K562 (cell line): Measurements from ENCODE around the gene SAT2. TPM values are rescaled to one million over a fixed set of nuclear protein-coding genes. Genes with fewer than 3 reads are reported as not detected.

Source experiments
- ATAC-seq: fragments of 200-7000 bp; cut with Tn5 transposase; 3 replicates; pipeline ENCODE4 v1.9.1; 2020; ENCODE audit warnings: moderate library complexity
- BruUV-seq: library from RNA; stranded (reverse); fragments of 400-500 nt; replicated peaks from 2 replicates; lab custom pipeline; 2021; lab: Mats Ljungman, UMichigan
- CTCF ChIA-PET: fragments of 300-600 bp; formaldehyde crosslinking; extraction: SDS; loops from one replicate; lab custom pipeline; 2021; ENCODE audit warnings: low intra/inter-chr PET ratio; lab: Yijun Ruan, JAX
- POLR2A ChIA-PET: fragments of 300-600, 350-650 bp; sonication (Branson Sonifier 250); formaldehyde crosslinking; extraction: SDS; loops from one replicate; lab custom pipeline; 2021; ENCODE audit warnings: antibody characterized with exemption, inconsistent platforms; lab: Yijun Ruan, JAX
- DNase-seq, 4 experiments: peaks; one replicate each; pipeline versions ENCODE4 v3.0.0 to v3.0.0-alpha.2; 2011 to 2018; ENCODE audit warnings: low spot score in 3 of 4, mixed read lengths in 3 of 4; ENCODE audit errors: extremely low read depth in 1 of 4
- FAIRE-seq: peaks from 2 replicates; lab custom pipeline; 2011; peaks lifted over from hg19 to GRCh38; lab: Jason Lieb, UNC
- H2AFZ ChIP-seq: 2 replicates; pipeline ENCODE4 v1.6.0; 2011; ENCODE audit warnings: low read depth, low read length, control low read depth, inconsistent platforms
- H3K27ac ChIP-seq: fragments of 200-600 bp; 3 replicates; pipeline ENCODE4 v1.8.0; 2011; ENCODE audit warnings: low read depth, mild to moderate bottlenecking, control low read depth, inconsistent platforms, low read length, moderate library complexity, mixed read lengths; ENCODE audit errors: extremely low read depth
- H3K27me3 ChIP-seq, 2 experiments: fragments of 300-600 bp in 1 of 2; 2 replicates in 1 of 2; 3 replicates in 1 of 2; pipeline versions ENCODE4 v1.6.0 to v1.8.0; 2011; ENCODE audit warnings: inconsistent platforms in 2 of 2, low read length in 2 of 2, mild to moderate bottlenecking in 1 of 2, mixed read lengths in 1 of 2, moderate library complexity in 1 of 2; ENCODE audit not compliant: control insufficient read depth in 2 of 2, insufficient read depth in 2 of 2
- H3K36me3 ChIP-seq: fragments of 300-600 bp; 3 replicates; pipeline ENCODE4 v1.8.0; 2011; ENCODE audit warnings: mild to moderate bottlenecking, low read length, inconsistent platforms; ENCODE audit not compliant: control insufficient read depth, insufficient read depth
- H3K4me1 ChIP-seq, 2 experiments: fragments of 200-600 bp in 1 of 2; replicated peaks in 1 of 2; 2 replicates in 1 of 2; 3 replicates in 1 of 2; pipeline versions ENCODE4 v1.5.1 to v1.8.0; 2011; ENCODE audit warnings: inconsistent platforms in 2 of 2, low read length in 2 of 2, mild to moderate bottlenecking in 1 of 2, mixed read lengths in 1 of 2, moderate library complexity in 1 of 2; ENCODE audit not compliant: control insufficient read depth in 2 of 2, insufficient read depth in 2 of 2
- H3K4me2 ChIP-seq: 2 replicates; pipeline ENCODE4 v1.6.1; 2011; ENCODE audit warnings: low read length, control low read depth, inconsistent platforms, mixed read lengths; ENCODE audit not compliant: insufficient read depth
- H3K4me3 ChIP-seq: fragments of 200-600 bp; sonication (generic), shearing (Covaris generic); 2 replicates; pipeline ENCODE4 v1.5.1; 2016; ENCODE audit warnings: control low read depth, inconsistent platforms
- H3K79me2 ChIP-seq: fragments of 200-600 bp; 3 replicates; pipeline ENCODE4 v1.8.0; 2011; ENCODE audit warnings: low read length, inconsistent platforms; ENCODE audit not compliant: control insufficient read depth, insufficient read depth
- H3K9ac ChIP-seq, 2 experiments: 2 replicates each; pipeline versions ENCODE4 v1.6.0 to v1.6.1; 2011; ENCODE audit warnings: low read depth in 2 of 2, low read length in 2 of 2, control low read depth in 1 of 2, inconsistent platforms in 1 of 2, mild to moderate bottlenecking in 1 of 2, mixed read lengths in 1 of 2; ENCODE audit not compliant: insufficient read depth in 1 of 2
- H3K9me1 ChIP-seq: one replicate; pipeline ENCODE4 v1.6.0; 2011; ENCODE audit warnings: inconsistent platforms, mild to moderate bottlenecking, low read length, moderate library complexity; ENCODE audit not compliant: control insufficient read depth, insufficient read depth
- H3K9me3 ChIP-seq: replicated peaks from 2 replicates; pipeline ENCODE4 v1.5.1; 2011; ENCODE audit warnings: low read depth, low read length, inconsistent platforms; ENCODE audit not compliant: control insufficient read depth, insufficient read depth
- H4K20me1 ChIP-seq: replicated peaks from 2 replicates; pipeline ENCODE4 v1.6.1; 2011; ENCODE audit warnings: low read length, inconsistent platforms, mixed read lengths; ENCODE audit not compliant: control insufficient read depth, insufficient read depth
- GTF2E2 ChIP-seq: fragments of 200-800 bp; sonication (Bioruptor generic); IDR thresholded peaks from 2 replicates; pipeline ENCODE4 v1.6.1; 2016; ENCODE audit warnings: missing genetic modification characterization, missing compliant biosample characterization
- HDAC3 ChIP-seq: fragments of 450-650 bp; IDR thresholded peaks from 2 replicates; pipeline ENCODE4 v1.6.1; 2018; ENCODE audit warnings: borderline replicate concordance, mild to moderate bottlenecking, moderate library complexity; ENCODE audit not compliant: partially characterized antibody
- JUND ChIP-seq, 2 experiments: IDR thresholded peaks; 2 replicates in 1 of 2; 3 replicates in 1 of 2; pipeline ENCODE4 v1.6.1; 2011; ENCODE audit warnings: borderline replicate concordance in 2 of 2, low read depth in 2 of 2, low read length in 2 of 2, improper control_type of control experiment in 1 of 2, missing biosample characterization in 1 of 2, missing genetic modification characterization in 1 of 2, missing genetic modification reagents in 1 of 2
- LCOR ChIP-seq: sonication (generic); formaldehyde crosslinking; IDR thresholded peaks from 2 replicates; pipeline ENCODE4 v1.8.0; 2022; ENCODE audit warnings: mild to moderate bottlenecking, missing genetic modification reagents
- MECOM ChIP-seq: fragments of 250-450 bp; sonication (Bioruptor Pico); IDR thresholded peaks from 2 replicates; pipeline ENCODE4 v1.8.0; 2022; ENCODE audit warnings: inconsistent platforms
- MED1 ChIP-seq: sonication (generic); formaldehyde crosslinking; IDR thresholded peaks from 2 replicates; pipeline ENCODE4 v1.8.1; 2023; ENCODE audit warnings: missing genetic modification reagents, borderline replicate concordance
- OTX1 ChIP-seq: fragments of 450-650 bp; formaldehyde crosslinking; IDR thresholded peaks from 2 replicates; pipeline ENCODE4 v1.4.0; 2022; ENCODE audit warnings: mild to moderate bottlenecking
- REST ChIP-seq, 2 experiments: fragments of 450-650 bp; formaldehyde crosslinking in 1 of 2; IDR thresholded peaks; 2 replicates each; pipeline versions ENCODE4 v1.4.0 to v1.6.1; 2014 to 2020; ENCODE audit warnings: mild to moderate bottlenecking in 2 of 2, borderline replicate concordance in 1 of 2, low read depth in 1 of 2
- TEAD4 ChIP-seq, 2 experiments: sonication (generic) in 1 of 2; formaldehyde crosslinking in 1 of 2; IDR thresholded peaks; 2 replicates each; pipeline versions ENCODE4 v1.6.1 to v1.8.0; 2012 to 2022; ENCODE audit warnings: borderline replicate concordance in 1 of 2, inconsistent platforms in 1 of 2, low read length in 1 of 2, mild to moderate bottlenecking in 1 of 2, missing genetic modification reagents in 1 of 2
- WGBS: fragments of 100-300 bp; shearing (Covaris generic); methylation state at CpG from one replicate; pipeline ENCODE4 v1.1.6; 2016; ENCODE audit warnings: low coverage, mixed read lengths; ENCODE audit not compliant: insufficient coverage; ENCODE audit errors: missing lambda C conversion rate; 5-methylcytosine and 5-hydroxymethylcytosine counted together
- in situ Hi-C: fragments of 300-500 bp; cut with MboI; formaldehyde crosslinking; loops from 4 replicates; pipeline ENCODE4 v1.15.0; 2018; ENCODE audit warnings: inconsistent platforms, mixed read lengths
- intact Hi-C: fragments of 100-400 bp; cut with micrococcal nuclease; formaldehyde crosslinking; loops from 2 replicates; pipeline ENCODE4 v1.14.2; 2022
- polyA plus RNA-seq, 8 experiments: library from polyadenylated mRNA; depleted of rRNA in 4 of 8; stranded (reverse) in 5 of 8; unstranded in 3 of 8; fragments of >200 nt; fragmentation: Nextera tagmentation in 2 of 8; fragmentation: Illumina TruSeq in 1 of 8; extraction: Ambion mirVana in 2 of 8; extraction: Trizol in 1 of 8; gene quantifications; 2 replicates each; pipeline versions ENCODE4 v1.2.1 to v1.2.3, GENCODE V29; 2011 to 2014; ENCODE audit warnings: inconsistent platforms in 1 of 8, missing spikeins in 1 of 8
- total RNA-seq, 7 experiments: library from RNA; depleted of rRNA in 6 of 7; stranded (reverse); fragments of >200 nt in 6 of 7; fragmentation: Illumina TruSeq in 2 of 7; extraction: Trizol in 2 of 7; gene quantifications; 2 replicates each; pipeline versions ENCODE4 v1.2.1 to v1.2.3, GENCODE V29; 2011 to 2021; ENCODE audit warnings: low replicate concordance in 1 of 7

Gene SAT2
- total and polyA plus RNA-seq, 9 of the 15 experiments (the other 6 are each of a cell fraction or from before 2014, with no cell fraction given), result 2.0 to 8.0 (median 5.3) TPM

GRCh38 chr17:7579001-7579833, 48.4 kb downstream of the SAT2 start, which contains the start of gene CD68:
TSS of gene CD68 (plus strand) at chr17:7579638. CDS start at chr17:7579678, 40 bp downstream.
- Histone ChIP-seq H3K36me3 (peaks cover 52% of the 10 kb centered on the region), H3K79me2 (peaks cover 75% of the 10 kb centered on the region), H3K9me3 (no peaks in the 10 kb centered on the region), H3K9me1 (peaks cover 9% of the 10 kb centered on the region), H3K4me1 (peaks cover 52 to 57% of the 10 kb centered on the region in 2 experiments), H3K4me3 (peak within 1 kb of the TSS; percentile 42), H3K27me3 (no peaks in the 10 kb centered on the region), H3K9ac (peak within 1 kb of the TSS; percentile 74 to 92), H3K4me2 (peak within 1 kb of the TSS; percentile 90), H2AFZ (0 out of 2 replicates have a peak within 1 kb of the TSS, but pooled peaks have one; percentile 9), H4K20me1 (peaks cover 38% of the 10 kb centered on the region), H3K27ac (peak within 1 kb of the TSS; percentile 81)
- CTCF ChIA-PET, result no interaction called here
- ATAC-seq, result peak; percentile 71
- 0% methylated on average over 4 of the region's 7 CpGs for WGBS
- no TSS peak for BruUV-seq
- POLR2A ChIA-PET, result interaction anchor here (0.6 to 1.9 kb wide), 9 partner anchors 10 to 802 kb away, joined by 3 to 6 read pairs (median 3); partner anchors contain the start of genes ATP1B2, POLR2A, SOX15 and TMEM256
- FAIRE-seq, result peak; percentile 92
- peak in 2 of 4 experiments; percentile 68 to 83 for DNase-seq
- in situ Hi-C loops (no loop called here), intact Hi-C loops (no loop called here)
- TF ChIP-seq MECOM (CRISPR knock-in tag), result no peak
- no peak for TF ChIP-seq HDAC3
- no peak; the same call in 1 of the 2 replicates for TF ChIP-seq OTX1 (CRISPR knock-in tag)
- TF ChIP-seq TEAD4 (IDR thresholded peaks at IDR 0.05; ENCODE audit: low read length), result no peak; the same call in 1 of the 2 replicates
- no peak for TF ChIP-seq TEAD4 (CRISPR knock-in tag; IDR thresholded peaks at IDR 0.05; ENCODE audit: borderline replicate concordance)
- no peak for TF ChIP-seq REST (IDR thresholded peaks at IDR 0.05; ENCODE audit: borderline replicate concordance)
- TF ChIP-seq REST (CRISPR knock-in tag; IDR thresholded peaks at IDR 0.05; ENCODE audit: low read depth), result no peak
- TF ChIP-seq GTF2E2 (tag), result no peak
- TF ChIP-seq MED1, result no peak
- peak; percentile 56; the same call in 1 of the 2 replicates for TF ChIP-seq LCOR (CRISPR knock-in tag)
- TF ChIP-seq JUND (IDR thresholded peaks at IDR 0.05; ENCODE audit: borderline replicate concordance, low read depth, low read length), result no peak
- no peak for TF ChIP-seq JUND (tag; IDR thresholded peaks at IDR 0.05; ENCODE audit: borderline replicate concordance, low read depth, low read length)
